OCI-LY7 (cell line): ENCODE measurements around the gene FCHSD2.

Experiments
- EZH2phosphoT487 ChIP-seq: fragments of 200-600 bp; sonication (generic); IDR thresholded peaks from 2 replicates; pipeline ENCODE4 v1.6.1; 2018; ENCODE audit warnings: low read depth, borderline replicate concordance, mild to moderate bottlenecking, mixed run types, antibody characterized with exemption, low read length, moderate library complexity, mixed read lengths
- TF ChIP-seq, protein P1 (sequence below): fragments of 200-600 bp; sonication (generic); conservative IDR thresholded peaks from 2 replicates; pipeline ENCODE4 v1.5.1; 2014; ENCODE audit warnings: mild to moderate bottlenecking, antibody characterized with exemption, low read length, moderate library complexity, mixed read lengths

DNA sequence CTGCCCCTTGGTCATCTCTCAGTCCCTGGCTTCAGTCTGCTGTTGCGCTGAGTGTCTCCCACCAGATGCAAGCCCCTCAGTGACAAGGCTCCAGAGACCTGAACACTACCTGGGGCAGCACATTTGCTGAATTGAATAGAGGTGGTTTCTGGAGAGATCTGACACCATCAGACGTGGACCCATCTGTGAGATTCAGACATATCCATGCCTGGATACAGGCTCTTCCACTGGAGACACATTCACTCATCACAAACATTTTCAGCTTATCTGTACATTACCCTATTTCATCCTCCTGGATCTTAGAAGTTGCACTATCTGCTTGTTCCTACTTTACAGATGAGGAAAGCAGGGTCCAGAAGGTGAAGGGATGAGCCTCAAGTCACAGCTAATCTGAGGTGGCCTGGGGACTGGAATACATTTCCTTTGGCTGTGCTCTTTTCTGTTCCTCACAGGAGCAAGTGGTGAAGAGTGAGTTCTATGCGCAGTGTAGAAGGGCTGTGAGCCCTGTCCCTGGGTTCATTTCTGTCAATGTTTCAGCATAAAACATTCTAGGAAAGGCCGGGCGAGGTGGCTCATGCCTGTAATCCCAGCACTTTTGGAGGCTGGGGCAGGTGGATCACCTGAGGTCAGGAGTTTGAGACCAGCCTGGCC, 308.9 kb downstream of the FCHSD2 start:
- TF ChIP-seq, protein P1, sequence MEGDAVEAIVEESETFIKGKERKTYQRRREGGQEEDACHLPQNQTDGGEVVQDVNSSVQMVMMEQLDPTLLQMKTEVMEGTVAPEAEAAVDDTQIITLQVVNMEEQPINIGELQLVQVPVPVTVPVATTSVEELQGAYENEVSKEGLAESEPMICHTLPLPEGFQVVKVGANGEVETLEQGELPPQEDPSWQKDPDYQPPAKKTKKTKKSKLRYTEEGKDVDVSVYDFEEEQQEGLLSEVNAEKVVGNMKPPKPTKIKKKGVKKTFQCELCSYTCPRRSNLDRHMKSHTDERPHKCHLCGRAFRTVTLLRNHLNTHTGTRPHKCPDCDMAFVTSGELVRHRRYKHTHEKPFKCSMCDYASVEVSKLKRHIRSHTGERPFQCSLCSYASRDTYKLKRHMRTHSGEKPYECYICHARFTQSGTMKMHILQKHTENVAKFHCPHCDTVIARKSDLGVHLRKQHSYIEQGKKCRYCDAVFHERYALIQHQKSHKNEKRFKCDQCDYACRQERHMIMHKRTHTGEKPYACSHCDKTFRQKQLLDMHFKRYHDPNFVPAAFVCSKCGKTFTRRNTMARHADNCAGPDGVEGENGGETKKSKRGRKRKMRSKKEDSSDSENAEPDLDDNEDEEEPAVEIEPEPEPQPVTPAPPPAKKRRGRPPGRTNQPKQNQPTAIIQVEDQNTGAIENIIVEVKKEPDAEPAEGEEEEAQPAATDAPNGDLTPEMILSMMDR: no peak
- TF ChIP-seq EZH2phosphoT487: no peak
